Activated CD4-positive, alpha-beta T cell treated with anti-CD3 and anti-CD28 coated beads for 1 hour (primary cell): ENCODE results near the gene FBXL3.
"Not testable (repeated sequence)": the region's sequence is repeated elsewhere in the genome, so short reads cannot be mapped to it uniquely, and the experiment has no call there.

Experiments used
- DNase-seq: peaks from one replicate; pipeline ENCODE4 v3.0.0-alpha.2; 2020

FBXL3 gene

DNA sequence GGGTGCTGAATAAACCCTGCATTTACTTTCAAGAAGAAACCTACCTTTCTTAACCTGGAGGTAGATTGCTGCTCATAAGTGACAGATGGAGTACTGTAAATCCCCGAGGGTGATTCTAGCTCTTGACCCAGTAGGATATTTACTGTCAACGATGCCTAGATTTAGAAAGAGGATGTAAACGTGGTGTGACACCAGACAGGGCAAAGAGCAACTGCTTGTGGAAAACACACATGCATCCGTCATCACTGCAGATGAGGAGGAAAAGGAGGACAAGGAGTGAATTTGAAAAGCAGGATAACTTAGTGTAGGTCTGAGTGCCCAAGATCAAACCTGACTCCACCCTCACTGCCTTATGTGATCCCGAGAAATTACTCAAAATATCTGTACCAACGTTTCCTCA lies 44.9 kb downstream of the FBXL3 start:
- DNase-seq: no peak

DNA sequence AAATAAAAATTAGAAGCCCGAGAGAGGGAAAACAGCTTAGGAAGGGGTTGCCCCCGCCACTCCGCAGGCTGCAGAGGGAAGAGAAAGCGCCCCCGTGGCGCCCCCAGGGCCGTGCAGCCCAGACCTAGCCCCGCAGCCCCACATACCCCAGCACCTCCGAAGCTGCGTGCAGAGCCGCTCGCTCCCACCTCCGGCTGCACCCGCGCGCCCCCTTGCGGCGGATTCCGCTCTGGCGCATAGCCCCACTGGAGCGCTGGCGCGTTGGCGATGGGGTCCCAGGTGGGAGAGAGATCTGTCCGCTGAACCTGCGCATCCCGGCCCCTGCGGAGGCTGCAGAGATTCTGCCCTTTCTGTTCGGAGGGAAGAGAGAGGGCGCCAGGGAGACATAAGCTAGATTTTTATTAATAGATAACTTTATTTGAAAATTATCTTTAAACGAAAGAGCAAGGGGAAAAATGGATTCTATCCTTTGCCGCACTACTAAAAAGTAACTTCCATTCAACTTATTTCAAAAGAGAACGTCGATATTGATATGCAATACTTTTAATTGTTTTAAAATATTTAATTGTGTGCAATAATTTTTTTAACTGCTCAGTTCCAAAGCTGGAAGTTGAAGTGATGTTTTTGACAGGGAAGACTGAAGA lies 46.8 kb downstream of the FBXL3 start:
- peak; percentile 73 for DNase-seq

DNA sequence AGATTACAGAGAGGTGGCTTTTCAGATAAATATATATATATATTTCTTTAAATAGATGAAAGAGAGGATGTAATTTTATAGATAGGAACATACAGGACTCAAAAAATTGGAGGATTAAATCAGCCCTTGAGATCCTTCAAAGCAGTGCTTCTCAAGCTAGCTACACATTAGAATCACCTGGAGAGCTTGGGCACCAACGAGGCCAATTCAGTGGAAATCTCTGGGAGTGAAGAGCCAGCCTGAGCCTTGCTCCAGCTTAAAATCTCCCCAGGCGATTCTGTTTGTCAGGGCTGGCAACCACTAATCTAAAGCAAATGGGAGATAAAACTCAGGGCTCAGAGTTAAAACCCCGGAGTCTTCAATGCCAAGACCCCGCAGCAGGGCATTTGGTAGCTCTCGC lies 50.0 kb downstream of the FBXL3 start:
- no peak for DNase-seq

DNA sequence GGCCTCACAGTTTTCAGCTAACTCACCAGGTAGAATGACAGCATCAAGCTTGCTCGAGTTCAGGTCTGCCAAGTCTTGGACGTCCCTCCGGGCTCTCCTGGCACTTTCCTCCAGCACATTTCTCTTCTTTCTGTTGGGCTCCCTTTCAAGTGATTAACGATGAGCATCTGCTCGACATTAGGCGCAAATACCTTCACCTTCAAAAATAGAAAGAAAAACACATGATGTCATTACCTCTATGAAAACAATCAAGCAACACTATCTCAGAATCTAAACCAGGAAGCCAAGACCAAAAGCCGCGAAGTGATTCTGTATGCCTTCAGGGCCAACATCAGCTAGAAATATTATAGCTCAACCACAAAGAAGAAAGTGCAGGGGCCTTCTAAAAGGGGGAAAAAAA lies 50.5 kb downstream of the FBXL3 start:
- DNase-seq: no peak

DNA sequence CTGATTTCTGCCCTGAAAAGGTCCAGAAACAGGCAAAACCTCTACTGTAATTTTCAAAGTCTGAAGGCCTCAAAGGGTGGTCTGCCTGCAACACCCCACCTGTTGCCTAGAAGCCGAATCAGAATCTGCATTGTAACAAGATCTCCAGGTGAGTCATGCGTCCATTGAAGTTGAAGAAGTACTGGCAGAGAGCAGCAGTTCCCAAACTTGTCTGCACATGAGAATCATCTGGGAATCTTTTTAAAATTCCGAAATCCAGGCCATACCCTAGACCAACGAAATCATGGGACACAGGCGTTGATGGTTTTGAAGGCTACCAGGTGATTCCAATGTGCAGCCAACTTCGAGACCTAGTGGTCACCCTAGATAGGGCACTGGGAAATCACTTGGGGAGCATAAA lies 51.1 kb downstream of the FBXL3 start:
- no peak for DNase-seq

DNA sequence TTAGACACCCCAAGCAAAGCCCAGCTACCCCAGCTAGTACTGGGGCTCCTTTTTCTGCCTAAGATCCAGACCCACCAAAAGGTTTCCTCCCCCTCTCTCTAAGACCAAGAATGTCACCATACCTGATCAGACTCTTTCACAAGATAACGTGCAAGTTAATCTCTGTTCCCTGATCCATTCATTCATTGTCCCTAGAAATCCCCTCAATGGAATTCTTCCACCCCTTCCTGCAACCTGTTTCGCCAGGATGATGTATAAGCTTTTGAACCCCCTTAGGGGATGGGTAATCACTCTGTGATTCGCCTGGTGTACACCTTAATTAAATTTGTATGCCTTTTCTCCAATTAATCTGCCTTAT lies 52.4 kb downstream of the FBXL3 start:
- no peak for DNase-seq

DNA sequence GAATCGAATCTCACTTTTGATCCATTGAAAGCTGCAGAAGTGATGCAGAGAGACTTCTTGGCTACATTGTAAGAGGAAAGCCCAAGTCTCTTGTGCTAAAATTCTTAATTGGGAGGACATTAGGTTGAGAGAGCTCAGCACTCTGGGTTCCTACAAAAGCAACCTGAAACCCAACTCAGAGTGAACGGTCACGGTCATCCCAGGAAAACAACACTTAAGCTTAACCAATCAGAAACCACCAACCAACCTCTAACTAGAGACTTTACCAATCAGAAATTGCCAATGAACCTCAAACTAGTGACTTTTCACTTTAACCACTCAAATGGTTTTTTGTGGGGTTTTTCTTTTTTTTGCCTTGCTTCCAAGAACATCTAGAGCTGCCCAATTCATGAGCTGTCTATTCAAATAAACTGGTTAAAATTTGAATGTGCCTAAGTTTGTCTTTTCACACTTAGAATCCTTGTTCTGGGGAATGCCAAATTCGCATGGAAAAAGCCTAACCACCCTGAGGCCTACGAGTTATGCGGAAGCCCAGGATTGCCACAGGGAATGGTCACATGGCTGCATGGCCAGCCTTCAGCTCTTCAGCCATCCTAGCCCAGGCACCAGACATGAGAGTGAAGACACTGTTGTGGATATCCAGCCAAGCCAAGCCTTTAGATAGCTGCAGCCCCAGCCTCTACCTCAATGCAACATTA lies 52.9 kb downstream of the FBXL3 start:
- DNase-seq: no peak

DNA sequence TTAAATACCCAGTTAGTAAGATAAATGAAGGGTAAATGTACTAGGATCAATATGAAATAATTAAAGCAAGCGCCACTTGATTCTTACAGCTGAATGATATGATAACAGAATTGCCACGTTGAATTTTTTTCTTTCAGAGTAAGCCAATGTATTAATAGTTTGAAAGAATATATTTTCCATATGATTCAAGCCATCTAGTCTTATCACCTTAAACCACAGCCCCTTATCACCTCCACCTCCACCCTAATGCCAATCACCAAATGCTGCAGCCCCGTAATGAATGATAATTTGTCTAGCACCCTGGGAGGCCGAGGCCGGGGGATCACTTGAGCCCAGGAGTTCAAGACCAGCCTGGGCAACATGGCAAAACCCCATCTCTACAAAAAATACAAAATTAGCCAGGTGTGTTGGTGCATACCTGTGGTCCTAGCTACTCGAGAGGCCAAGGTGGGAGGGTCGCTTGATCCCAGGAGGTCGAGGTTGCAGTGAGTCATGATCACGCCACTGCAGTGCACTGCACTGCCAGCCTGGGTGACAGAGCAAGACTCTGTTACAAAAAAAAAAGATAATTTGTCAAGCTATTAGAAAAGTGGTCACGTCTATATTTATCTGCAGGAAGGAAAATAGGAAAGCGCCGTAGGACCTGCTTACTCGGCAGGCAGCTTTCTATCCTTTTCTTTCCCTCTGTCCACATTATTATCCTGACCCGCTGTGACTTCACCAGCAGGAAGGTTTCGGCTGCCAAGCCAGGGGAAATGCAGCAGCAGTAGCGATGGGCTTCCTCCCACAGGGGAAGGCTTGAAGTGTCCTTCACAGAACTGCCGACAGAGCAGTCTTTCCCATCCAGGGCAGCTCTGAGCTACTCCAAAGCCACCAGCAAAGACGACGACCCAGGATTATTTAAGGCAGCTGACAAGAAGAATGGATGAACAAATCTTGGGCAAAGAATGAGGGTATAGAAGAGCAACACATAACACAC lies 54.8 kb downstream of the FBXL3 start:
- no peak for DNase-seq

DNA sequence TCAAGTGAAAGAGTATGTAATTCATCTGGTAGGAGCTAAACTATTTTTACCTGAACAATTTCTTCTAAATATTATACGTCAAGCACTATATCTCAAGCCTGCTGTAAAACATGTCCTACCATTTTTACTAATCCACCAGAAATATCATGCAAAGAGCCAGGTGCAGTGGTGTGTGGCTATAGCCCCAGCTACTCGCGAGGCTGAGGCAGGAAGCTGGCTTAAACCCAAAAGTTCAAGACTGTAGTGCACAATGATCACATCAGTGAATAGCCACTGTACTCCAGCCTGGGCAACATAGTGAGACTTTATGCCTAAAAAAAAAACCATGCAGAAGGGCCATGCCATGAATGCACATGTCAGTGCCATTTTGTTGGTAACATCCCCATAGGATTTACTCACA lies 55.7 kb downstream of the FBXL3 start:
- no peak for DNase-seq

DNA sequence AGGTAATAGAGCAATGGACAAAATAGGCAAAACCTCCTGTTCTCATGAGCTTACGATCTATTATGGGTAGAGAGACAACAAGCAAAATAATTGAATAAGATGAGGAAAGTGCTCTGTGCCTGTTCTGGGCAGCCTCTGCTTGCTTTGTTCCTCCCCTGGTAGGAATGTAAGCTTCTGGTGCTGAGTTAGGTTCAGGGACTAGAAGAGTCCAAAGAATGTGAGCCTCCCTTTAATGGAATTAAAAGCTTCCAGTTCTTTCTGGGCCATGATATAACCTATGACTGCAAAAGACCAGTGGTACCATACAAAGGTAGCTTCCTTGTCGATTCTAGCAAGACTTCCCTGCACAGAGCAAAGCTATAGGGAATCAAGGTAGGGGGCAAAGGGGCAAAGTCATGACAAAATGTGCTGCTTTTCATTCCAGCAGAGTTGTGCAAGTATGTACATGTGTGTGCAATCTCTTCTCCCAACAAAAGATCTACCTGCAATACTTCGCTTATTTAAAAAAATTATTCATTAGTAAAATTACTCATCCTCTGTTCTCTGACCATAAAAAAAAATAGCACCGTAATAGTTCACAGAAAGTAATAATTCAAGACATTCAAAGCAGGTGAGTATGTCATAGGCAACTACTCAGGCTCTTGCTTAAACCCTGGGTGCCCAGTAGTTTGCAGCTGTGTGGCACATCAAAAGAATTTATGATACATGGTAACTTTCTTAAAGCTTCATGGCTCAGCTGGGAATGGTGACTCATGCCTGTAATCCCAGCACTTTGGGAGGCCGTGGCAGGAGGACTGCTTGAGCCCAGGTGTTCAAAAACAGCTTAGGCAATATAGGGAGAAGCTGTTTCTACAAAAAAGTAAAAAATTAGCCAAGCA lies 57.2 kb downstream of the FBXL3 start:
- no peak for DNase-seq

DNA sequence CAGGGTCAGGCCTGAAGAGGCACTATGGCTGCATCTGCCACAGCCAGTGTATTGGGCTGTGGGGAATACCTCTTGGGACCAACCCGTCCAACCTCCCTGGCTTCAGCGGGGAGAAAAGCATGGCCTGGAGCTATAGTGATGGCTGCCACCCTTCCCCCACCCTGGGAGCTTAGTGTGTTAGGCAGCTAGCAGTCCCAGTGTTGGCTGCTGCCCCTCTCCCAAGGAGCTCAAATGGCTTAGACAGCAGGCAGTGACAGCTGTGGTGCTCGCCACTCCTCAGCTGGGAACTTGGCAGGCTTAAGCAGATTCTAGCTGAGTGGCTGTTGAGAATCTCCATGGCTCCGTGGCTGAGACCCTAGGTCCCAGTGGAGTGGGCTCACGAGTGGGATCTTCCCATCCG lies 58.9 kb downstream of the FBXL3 start:
- DNase-seq: no peak

DNA sequence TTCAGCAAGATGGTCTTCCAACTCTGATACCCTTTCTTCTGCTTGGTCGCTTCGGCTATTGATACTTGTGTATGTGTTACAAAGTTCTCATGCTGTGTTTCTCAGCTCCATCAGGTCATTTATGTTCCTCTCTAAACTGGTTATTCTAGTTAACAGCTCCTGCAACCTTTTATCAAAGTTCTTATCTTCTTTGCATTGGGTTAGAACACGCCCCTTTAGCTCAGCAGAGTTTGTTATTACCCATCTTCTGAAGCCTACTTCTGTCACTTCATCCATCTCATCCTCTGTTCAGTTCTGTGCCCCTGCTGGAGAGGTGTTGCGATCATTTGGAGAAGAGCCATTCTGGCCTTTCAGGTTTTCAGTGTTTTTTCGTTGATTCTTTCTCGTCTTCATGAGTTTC lies 59.9 kb downstream of the FBXL3 start:
- DNase-seq: no peak

DNA sequence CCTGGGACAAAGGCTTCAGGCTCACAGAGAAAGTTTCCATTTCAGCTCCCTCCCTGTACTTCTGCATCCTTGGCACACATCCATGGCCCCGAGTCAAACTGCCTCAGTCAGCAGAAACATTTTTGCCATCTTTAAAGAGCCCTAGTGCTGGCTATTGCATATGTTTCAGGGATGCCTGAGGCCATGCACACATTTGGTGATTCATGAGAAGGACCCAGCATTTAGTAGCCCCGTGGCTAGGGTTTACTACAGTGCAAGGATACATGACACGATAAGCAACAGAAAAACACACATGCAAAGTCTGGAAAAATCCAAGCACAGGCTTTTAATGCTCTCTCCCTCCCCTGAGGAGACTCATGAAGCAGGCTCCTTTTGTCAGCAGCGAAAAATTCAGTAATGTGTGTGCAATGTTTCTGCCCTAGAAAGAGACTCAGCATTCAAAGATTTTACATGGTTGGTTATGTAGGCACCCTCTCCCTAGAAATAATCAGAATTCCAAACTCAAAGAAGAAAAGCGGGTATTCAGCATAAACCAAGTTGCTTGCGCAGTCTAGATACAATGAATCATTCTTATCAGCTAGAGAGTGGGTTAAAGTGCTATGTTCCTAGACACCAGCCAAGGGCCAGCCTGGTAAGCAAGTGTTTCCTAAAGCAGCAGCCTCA lies 61.1 kb downstream of the FBXL3 start:
- DNase-seq: no peak

DNA sequence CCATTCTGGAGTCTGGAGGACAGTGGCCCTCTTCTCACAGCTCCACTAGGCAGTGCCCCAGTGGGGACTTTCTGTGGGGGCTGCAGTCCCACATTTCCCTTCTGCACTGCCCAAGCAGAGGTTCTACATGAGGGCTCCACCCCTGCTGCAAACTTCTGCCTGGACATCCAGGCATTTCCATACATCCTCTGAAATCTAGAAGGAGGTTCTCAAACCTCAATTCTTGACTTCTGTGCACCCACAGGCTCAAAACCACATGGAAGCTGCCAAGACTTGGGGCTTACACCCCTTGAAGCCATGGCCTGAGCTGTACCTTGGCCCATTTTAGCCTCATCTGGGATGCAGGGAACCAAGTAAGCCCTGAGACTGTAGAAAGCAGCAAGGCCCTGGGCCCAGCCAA lies 67.2 kb downstream of the FBXL3 start:
- not testable (repeated sequence) for DNase-seq

DNA sequence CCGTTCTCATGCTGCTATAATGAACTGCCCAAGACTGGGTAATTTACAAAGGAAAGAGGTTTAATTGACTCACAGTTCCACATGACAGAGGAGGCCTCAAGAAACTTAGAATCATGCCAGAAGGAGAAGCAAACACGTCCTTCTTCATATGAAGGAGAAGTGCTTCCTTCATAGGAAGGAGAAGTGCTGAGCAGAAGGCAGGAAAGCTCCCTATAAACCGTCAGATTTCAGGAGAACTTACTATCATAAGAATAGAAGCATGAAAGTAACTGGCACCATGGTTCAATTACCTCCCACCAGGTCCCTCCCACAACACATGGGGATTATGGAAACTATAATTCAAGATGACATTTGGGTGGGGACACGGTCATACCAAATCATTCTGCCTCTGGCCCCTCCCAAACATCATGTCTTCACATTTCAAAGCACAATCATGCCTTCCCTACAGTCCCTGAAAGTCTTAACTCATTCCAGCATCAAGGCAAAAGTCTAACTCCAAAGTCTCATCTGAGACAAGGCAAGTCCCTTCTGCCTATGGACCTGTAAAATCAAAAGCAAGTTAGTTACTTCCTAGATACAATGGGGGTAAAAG lies 68.0 kb downstream of the FBXL3 start:
- DNase-seq: no peak

DNA sequence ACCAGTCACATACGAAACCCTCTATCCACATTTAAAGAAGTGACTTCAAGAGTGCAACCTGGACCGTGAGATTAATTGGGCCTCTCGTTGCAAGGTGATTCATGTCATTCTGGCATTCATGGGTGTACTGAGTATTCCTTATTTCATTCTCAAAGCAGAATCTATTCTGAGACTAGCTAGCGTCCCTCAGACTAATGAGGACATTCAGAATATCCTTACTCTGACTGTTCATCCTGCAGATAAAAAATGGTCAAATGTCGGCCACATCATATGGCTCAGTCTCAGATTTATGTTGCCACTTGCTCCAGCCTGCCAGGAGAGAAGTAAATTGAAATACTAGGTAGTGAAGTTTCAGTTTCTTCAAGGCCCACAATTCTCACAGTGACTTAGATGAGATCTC lies 71.3 kb downstream of the FBXL3 start:
- no peak for DNase-seq
